Activated CD8-positive, alpha-beta memory T cell treated with anti-CD3 and anti-CD28 coated beads, Interleukin-2, amount 10 ng/mL, durations not matched to agents 7 days and 5 days (primary cell): Measurements from ENCODE around the gene DBN1. TPM values are rescaled to one million over a fixed set of nuclear protein-coding genes. Genes with fewer than 3 reads are reported as not detected.
"Not testable (repeated sequence)": the region's sequence is repeated elsewhere in the genome, so short reads cannot be mapped to it uniquely, and the experiment has no call there.

Experiments
- ATAC-seq: fragments of 150-1000 bp; cut with Tn5 transposase; one replicate; pipeline ENCODE4 v1.10.0; 2021; ENCODE audit warnings: moderate library complexity
- CTCF ChIA-PET: fragments of 350-600 bp; sonication (Branson Sonifier 250); formaldehyde crosslinking; loops from one replicate; lab custom pipeline; 2021; ENCODE audit warnings: antibody characterized with exemption; lab: Charles Lee
- DNase-seq: peaks from one replicate; pipeline ENCODE4 v3.0.0-alpha.2; 2020
- H3K27ac Mint-ChIP-seq: one replicate; pipeline ENCODE4 v1.8.0; 2021; ENCODE audit warnings: mild to moderate bottlenecking, mixed read lengths
- H3K27me3 Mint-ChIP-seq: one replicate; pipeline ENCODE4 v1.8.0; 2021; ENCODE audit warnings: mixed read lengths
- H3K36me3 Mint-ChIP-seq: one replicate; pipeline ENCODE4 v1.8.0; 2021; ENCODE audit warnings: mild to moderate bottlenecking, mixed read lengths
- H3K4me1 Mint-ChIP-seq: one replicate; pipeline ENCODE4 v1.8.0; 2021; ENCODE audit warnings: mixed read lengths
- H3K4me3 Mint-ChIP-seq: one replicate; pipeline ENCODE4 v1.8.0; 2021; ENCODE audit warnings: mild to moderate bottlenecking, moderate library complexity, mixed read lengths
- H3K9me3 Mint-ChIP-seq: one replicate; pipeline ENCODE4 v1.8.0; 2022; ENCODE audit warnings: low read depth, mixed read lengths
- total RNA-seq, 2 experiments: library from RNA; stranded (reverse); gene quantifications; one replicate each; pipeline ENCODE4 v1.2.3, GENCODE V29; 2021

The DBN1 gene
- total RNA-seq, 2 experiments from 2014 or later = 81.5 to 128 TPM

DNA sequence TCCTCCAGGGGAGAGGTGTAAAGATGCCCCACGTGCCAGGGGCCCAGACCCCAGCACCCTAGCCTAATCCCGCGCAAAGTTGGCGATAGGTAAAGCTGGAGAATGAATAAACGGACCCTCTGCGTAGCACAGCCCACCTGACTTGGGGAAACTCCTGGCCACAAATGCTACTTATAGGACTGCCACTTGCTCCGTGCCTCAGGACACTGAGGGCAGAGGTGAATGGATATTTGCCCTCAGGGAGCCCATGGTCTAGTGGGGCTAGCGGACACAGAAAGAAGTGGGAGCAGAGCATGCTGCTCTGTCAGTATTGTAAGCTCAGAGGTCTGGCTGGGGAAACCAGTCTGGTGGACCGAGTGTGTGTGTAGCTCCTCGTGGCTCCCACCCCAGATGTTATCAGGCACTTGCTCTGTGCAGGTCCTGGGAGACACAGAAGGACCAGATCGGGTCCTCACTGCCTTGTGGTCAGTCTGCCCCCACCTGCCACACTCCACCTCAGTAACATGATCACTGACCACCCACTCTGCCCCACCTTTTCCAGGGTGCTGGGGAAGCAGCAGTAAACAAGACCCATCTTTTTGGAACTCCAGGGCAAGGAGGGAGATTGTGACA, 46.1 kb downstream of the DBN1 start:
- Mint-ChIP-seq H3K4me3 (peak overlapping the region; percentile 89), H3K27me3 (no peaks in the 10 kb centered on the region), H3K36me3 (peaks cover 26% of the 10 kb centered on the region), H3K4me1 (peaks cover 56% of the 10 kb centered on the region), H3K9me3 (no peaks in the 10 kb centered on the region), H3K27ac (peak overlapping the region; percentile 94)
- peak; percentile 59 for DNase-seq
- CTCF ChIA-PET = interaction anchor here (0.8 to 16.5 kb wide), 14 partner anchors 12 to 117 kb away, joined by 3 to 269 read pairs (median 7); partner anchors contain the start of genes F12, PFN3 and PRR7
- ATAC-seq = no peak

GRCh38 chr5:177426566-177427210, 46.7 kb downstream of the DBN1 start, which contains the start of gene GRK6:
Gene GRK6, plus strand, starts transcription at chr5:177426676. Its CDS starts 170 bp downstream, at chr5:177426846.
- DNase-seq (peak; percentile 83), ATAC-seq (peak; percentile 5)
- peak within 1 kb of the TSS; percentile 89 for H3K4me3 Mint-ChIP-seq
- H3K27me3 Mint-ChIP-seq = no peaks in the 10 kb centered on the region
- peaks cover 52% of the 10 kb centered on the region for H3K4me1 Mint-ChIP-seq
- CTCF ChIA-PET = interaction anchor here (0.9 to 16.5 kb wide), 13 partner anchors 13 to 117 kb away, joined by 3 to 269 read pairs (median 9); partner anchors contain the start of genes F12, PFN3 and PRR7
- H3K9me3 Mint-ChIP-seq = no peaks in the 10 kb centered on the region
- H3K27ac Mint-ChIP-seq = peak within 1 kb of the TSS; percentile 98
- peaks cover 22% of the 10 kb centered on the region for H3K36me3 Mint-ChIP-seq

DNA sequence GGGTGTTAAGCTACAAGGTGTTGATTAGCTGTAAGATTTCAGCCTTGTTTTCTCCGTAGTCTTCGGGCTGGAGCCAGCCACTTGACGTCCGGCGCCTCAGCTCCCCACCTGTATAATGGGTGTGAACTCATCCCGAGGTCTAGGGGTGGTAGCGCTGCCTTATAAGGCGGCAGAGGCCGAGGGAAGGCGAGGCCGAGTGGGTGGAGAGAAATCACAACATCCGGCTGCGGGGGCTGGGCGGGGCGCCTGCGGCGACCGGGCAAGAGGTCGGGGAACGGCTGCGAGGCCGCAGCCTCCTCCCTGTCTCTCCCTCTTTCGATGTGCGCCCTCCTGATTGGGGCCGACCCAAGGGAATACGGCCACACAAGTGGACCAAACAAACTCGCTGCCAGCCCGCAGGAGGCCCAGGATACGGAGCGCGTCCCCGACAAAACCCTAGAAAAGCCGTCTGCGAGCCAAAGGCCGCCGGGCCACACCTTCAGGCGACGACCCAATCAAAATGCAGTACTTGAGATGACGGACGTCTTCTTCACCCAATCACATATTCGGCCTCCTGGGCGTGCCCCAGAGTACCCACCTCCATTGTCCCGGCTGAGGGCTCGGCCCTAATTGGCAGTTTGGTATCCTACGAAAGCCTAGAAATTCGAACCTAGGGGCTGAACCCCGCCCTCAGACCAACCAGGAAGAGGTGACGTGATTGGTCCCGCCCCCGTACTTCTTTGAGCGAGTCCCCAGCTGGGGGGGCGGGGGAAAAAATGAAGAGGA, 47.5 kb downstream of the DBN1 start:
- H3K9me3 Mint-ChIP-seq = no peaks in the 10 kb centered on the region
- CTCF ChIA-PET = interaction anchor here (0.6 to 16.5 kb wide), 13 partner anchors 10 to 116 kb away, joined by 3 to 269 read pairs (median 5); partner anchors contain the start of genes F12, PFN3 and PRR7
- no peaks in the 10 kb centered on the region for H3K27me3 Mint-ChIP-seq
- H3K27ac Mint-ChIP-seq = peak overlapping the region; percentile 98
- peaks cover 45% of the 10 kb centered on the region for H3K4me1 Mint-ChIP-seq
- peak overlapping the region; percentile 85 for H3K4me3 Mint-ChIP-seq
- H3K36me3 Mint-ChIP-seq = peaks cover 19% of the 10 kb centered on the region
- ATAC-seq (peak; percentile 87), DNase-seq (peak; percentile 100)

- H3K9me3 Mint-ChIP-seq = no peaks in the 10 kb centered on the region
- ATAC-seq (no peak), DNase-seq (no peak)
- peak overlapping the region; percentile 85 for H3K4me3 Mint-ChIP-seq
- no peaks in the 10 kb centered on the region for H3K27me3 Mint-ChIP-seq
- H3K4me1 Mint-ChIP-seq = peaks cover 38% of the 10 kb centered on the region
- H3K36me3 Mint-ChIP-seq = peaks cover 13% of the 10 kb centered on the region
- peak overlapping the region; percentile 98 for H3K27ac Mint-ChIP-seq
- CTCF ChIA-PET = interaction anchor here (0.6 to 16.5 kb wide), 10 partner anchors 10 to 73 kb away, joined by 3 to 269 read pairs (median 10); partner anchors contain the start of genes F12, PFN3 and PRR7
Observed at GRCh38 chr5:177425196-177425800, 48.1 kb downstream of the DBN1 start.

DNA sequence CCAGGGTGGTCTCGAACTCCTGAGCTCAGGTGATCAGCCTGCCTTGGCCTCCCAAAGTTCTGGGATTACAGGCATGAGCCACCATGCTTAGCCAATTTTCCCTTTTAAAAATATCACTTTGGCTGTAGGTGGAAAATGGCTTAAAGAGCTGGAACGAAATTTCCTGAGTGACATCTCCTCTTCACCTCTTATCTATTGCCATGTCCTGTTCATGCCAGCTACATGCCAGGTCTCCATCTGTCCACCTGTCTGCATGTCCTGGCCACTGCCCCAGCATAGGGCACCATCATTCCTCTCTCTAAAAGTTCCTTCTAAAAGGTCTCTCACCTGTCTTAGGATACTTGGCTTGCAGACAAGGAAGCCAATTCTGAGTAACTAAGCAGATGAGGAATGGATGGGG, 49.8 kb downstream of the DBN1 start:
- Mint-ChIP-seq H3K27me3 (no peaks in the 10 kb centered on the region), H3K9me3 (no peaks in the 10 kb centered on the region), H3K36me3 (peaks cover 10% of the 10 kb centered on the region), H3K4me3 (no peak overlapping the region), H3K27ac (no peak overlapping the region), H3K4me1 (peaks cover 22% of the 10 kb centered on the region)
- no peak for ATAC-seq
- CTCF ChIA-PET = interaction anchor here (1.1 to 16.5 kb wide), 4 partner anchors 13 to 30 kb away, joined by 3 to 269 read pairs (median 80); partner anchors contain the start of genes F12 and PFN3
- DNase-seq = no peak

DNA sequence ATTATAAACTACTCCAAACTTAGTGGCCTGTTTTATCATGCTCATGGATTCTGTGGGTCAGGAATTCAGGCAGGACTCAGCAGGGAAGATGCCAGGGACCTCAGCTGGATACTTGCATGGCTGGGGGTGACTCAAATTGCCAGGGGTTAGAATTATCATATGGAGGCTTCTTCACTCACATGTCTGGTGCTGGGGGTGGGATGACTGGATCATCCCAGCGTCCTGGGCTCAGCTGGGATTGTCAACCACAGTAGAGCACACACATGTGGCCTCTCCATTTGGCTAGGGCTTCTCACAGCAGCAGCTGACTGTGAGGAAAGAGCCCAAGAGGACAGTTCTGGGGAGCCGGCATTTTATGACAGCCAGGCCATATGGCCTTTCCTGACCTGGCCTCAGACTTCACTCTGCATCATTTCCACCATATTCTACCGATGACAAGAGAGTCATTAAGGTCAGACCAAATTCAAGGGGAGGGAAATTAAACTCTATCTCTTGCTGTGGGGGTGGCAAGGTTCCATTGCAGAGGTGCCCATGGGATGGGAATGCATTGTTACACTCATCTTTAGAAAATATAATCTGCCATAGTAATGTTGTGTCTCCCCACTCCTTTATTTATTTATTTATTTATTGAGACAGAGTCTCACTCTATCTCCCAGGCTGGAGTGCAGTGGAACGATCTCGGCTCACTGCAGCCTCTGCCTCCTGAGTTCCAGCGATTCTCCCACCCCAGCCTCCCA, 52.2 kb downstream of the DBN1 start:
- Mint-ChIP-seq H3K27me3 (no peaks in the 10 kb centered on the region), H3K36me3 (no peaks in the 10 kb centered on the region), H3K4me3 (no peak overlapping the region), H3K9me3 (no peaks in the 10 kb centered on the region), H3K4me1 (peaks cover 11% of the 10 kb centered on the region), H3K27ac (no peak overlapping the region)
- CTCF ChIA-PET = interaction anchor here (0.6 to 16.5 kb wide), 6 partner anchors 11 to 112 kb away, joined by 3 to 269 read pairs (median 3); partner anchors contain the start of gene PFN3
- no peak for DNase-seq
- ATAC-seq = no peak

GRCh38 chr5:177420472-177420871, 53.0 kb downstream of the DBN1 start:
- H3K9me3 Mint-ChIP-seq, H3K27me3 Mint-ChIP-seq, ATAC-seq, H3K4me1 Mint-ChIP-seq, H3K4me3 Mint-ChIP-seq, DNase-seq, H3K36me3 Mint-ChIP-seq, H3K27ac Mint-ChIP-seq: not testable (repeated sequence)
- CTCF ChIA-PET = interaction anchor here (0.6 to 16.5 kb wide), 2 partner anchors 16 to 30 kb away, joined by 3 to 269 read pairs; partner anchors contain the start of gene PFN3

DNA sequence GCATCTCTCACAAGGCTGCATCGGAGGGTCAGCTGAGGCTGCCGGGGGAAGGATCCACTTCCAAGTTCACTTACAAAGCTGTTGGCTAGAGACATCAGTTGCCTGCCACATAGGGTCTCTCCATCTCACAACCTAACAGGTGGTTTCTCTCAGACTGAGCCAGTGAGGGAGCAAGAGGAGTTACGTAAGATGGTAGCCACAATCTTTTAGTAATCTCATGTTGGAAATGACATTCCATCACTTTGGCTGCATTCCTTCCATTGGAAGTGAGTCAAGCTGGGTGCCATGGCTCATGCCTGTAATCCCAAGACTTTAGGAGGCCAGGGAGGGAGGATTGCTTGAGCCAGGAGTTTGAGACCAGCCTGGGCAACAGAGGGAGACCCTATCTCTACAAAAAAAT, 54.4 kb downstream of the DBN1 start:
- Mint-ChIP-seq H3K9me3 (no peaks in the 10 kb centered on the region), H3K27ac (no peak overlapping the region), H3K4me3 (no peak overlapping the region), H3K36me3 (no peaks in the 10 kb centered on the region), H3K27me3 (no peaks in the 10 kb centered on the region), H3K4me1 (peaks cover 2% of the 10 kb centered on the region)
- CTCF ChIA-PET = interaction anchor here (0.6 to 18.7 kb wide), 4 partner anchors 11 to 817 kb away, joined by 3 to 717 read pairs (median 136); partner anchors contain the start of genes PFN3 and PRR7
- ATAC-seq = no peak
- no peak for DNase-seq

- CTCF ChIA-PET = interaction anchor here (6.4 to 18.7 kb wide), 2 partner anchors 13 to 31 kb away, joined by 70 to 717 read pairs; partner anchors contain the start of gene PRR7
- not testable (repeated sequence) for H3K27ac Mint-ChIP-seq
Observed at GRCh38 chr5:177417081-177417480, 56.4 kb downstream of the DBN1 start.

DNA sequence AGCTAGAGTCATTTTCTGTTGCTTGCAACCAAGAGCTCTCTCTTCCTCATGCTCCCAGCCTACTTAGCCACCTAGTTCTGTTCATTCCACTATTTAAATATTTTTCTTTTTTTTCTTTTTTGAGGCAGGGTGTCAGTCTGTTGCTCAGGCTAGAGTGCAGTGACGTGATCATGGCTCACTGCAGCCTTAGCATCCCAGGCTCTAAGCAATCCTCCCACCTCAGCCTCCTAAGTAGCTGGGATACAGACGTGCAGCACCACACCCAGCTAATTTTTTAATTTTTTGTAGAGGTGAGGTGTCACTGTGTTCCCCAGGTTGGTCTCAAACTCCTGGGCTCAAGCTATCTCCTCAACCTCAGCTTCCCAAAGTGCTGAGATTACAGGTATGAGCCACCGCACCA, 59.0 kb downstream of the DBN1 start:
- Mint-ChIP-seq H3K9me3 (no peaks in the 10 kb centered on the region), H3K27me3 (no peaks in the 10 kb centered on the region), H3K27ac (no peak overlapping the region), H3K36me3 (no peaks in the 10 kb centered on the region), H3K4me3 (no peak overlapping the region), H3K4me1 (peaks cover 31% of the 10 kb centered on the region)
- ATAC-seq (no peak), DNase-seq (no peak)
- CTCF ChIA-PET = interaction anchor here (0.8 to 18.7 kb wide), 8 partner anchors 11 to 96 kb away, joined by 3 to 717 read pairs (median 4); partner anchors contain the start of gene PRR7

More at GRCh38 chr5:177417081-177417480, 56.4 kb downstream of the DBN1 start:
- H3K27me3 Mint-ChIP-seq, DNase-seq, H3K36me3 Mint-ChIP-seq, H3K4me3 Mint-ChIP-seq, H3K9me3 Mint-ChIP-seq, ATAC-seq: not testable (repeated sequence)
- H3K4me1 Mint-ChIP-seq = peaks cover 17% of the 10 kb centered on the region

- CTCF ChIA-PET = interaction anchor here (1.2 to 18.7 kb wide), 5 partner anchors 9 to 35 kb away, joined by 4 to 717 read pairs (median 5); partner anchors contain the start of genes GRK6 and PRR7
- DNase-seq = no peak
- ATAC-seq = peak; percentile 67
- H3K4me3 Mint-ChIP-seq = peak overlapping the region; percentile 43
- H3K27me3 Mint-ChIP-seq = no peaks in the 10 kb centered on the region
- H3K4me1 Mint-ChIP-seq = peaks cover 31% of the 10 kb centered on the region
- H3K36me3 Mint-ChIP-seq = no peaks in the 10 kb centered on the region
- H3K27ac Mint-ChIP-seq = peak overlapping the region; percentile 79
- no peaks in the 10 kb centered on the region for H3K9me3 Mint-ChIP-seq
Observed at GRCh38 chr5:177412603-177413233, 60.7 kb downstream of the DBN1 start.
